DMS153 (cell line): Measurements from ENCODE around the gene HHIPL1.
"Not testable (repeated sequence)": the region's sequence is repeated elsewhere in the genome, so short reads cannot be mapped to it uniquely, and the experiment has no call there.

Experiments used
- DNase-seq: peaks from one replicate; lab custom pipeline; 2025; lab: John Stamatoyannopoulos, UW

HHIPL1 gene

GRCh38 chr14:99660006-99660566 lies 15.2 kb downstream of the HHIPL1 start:
- DNase-seq = no peak

GRCh38 chr14:99660794-99661193 lies 15.9 kb downstream of the HHIPL1 start:
- no peak for DNase-seq

GRCh38 chr14:99661206-99661605 lies 16.3 kb downstream of the HHIPL1 start:
- DNase-seq = not testable (repeated sequence)

- no peak for DNase-seq
Observed at GRCh38 chr14:99662846-99663245, 17.9 kb downstream of the HHIPL1 start.

GRCh38 chr14:99663386-99664057 lies 18.6 kb downstream of the HHIPL1 start:
- no peak for DNase-seq

- DNase-seq = no peak
Observed at GRCh38 chr14:99664058-99664936, 19.4 kb downstream of the HHIPL1 start.

- no peak for DNase-seq
Observed at GRCh38 chr14:99664937-99665273, 20.0 kb downstream of the HHIPL1 start.

GRCh38 chr14:99666533-99666932 lies 21.6 kb downstream of the HHIPL1 start:
- DNase-seq = no peak

- no peak for DNase-seq
Observed at GRCh38 chr14:99667045-99667444, 22.1 kb downstream of the HHIPL1 start.

- no peak for DNase-seq
Observed at GRCh38 chr14:99667821-99668220, 22.9 kb downstream of the HHIPL1 start.

- DNase-seq = no peak
Observed at GRCh38 chr14:99668307-99669295, 23.7 kb downstream of the HHIPL1 start.

GRCh38 chr14:99670361-99671234 lies 25.7 kb downstream of the HHIPL1 start:
- DNase-seq = no peak

- DNase-seq = no peak
Observed at GRCh38 chr14:99671235-99672224, 26.6 kb downstream of the HHIPL1 start.

- no peak for DNase-seq
Observed at GRCh38 chr14:99672506-99673304, 27.8 kb downstream of the HHIPL1 start.

GRCh38 chr14:99673305-99674063 lies 28.6 kb downstream of the HHIPL1 start:
- DNase-seq = no peak

GRCh38 chr14:99674064-99674650 lies 29.2 kb downstream of the HHIPL1 start:
- DNase-seq = no peak

GRCh38 chr14:99674776-99675381 lies 29.9 kb downstream of the HHIPL1 start:
- no peak for DNase-seq
